ENCODE results near the gene GRIN1. TPM values are rescaled to one million over a fixed set of nuclear protein-coding genes. Genes with fewer than 3 reads are reported as not detected.

The GRIN1 gene
- polyA plus RNA-seq, 3 donors, result 0.36 TPM; not detected in 2

GRCh38 chr9:137163805-137164204 lies 24.9 kb downstream of the GRIN1 start:
- DNase-seq, result no peak

DNA sequence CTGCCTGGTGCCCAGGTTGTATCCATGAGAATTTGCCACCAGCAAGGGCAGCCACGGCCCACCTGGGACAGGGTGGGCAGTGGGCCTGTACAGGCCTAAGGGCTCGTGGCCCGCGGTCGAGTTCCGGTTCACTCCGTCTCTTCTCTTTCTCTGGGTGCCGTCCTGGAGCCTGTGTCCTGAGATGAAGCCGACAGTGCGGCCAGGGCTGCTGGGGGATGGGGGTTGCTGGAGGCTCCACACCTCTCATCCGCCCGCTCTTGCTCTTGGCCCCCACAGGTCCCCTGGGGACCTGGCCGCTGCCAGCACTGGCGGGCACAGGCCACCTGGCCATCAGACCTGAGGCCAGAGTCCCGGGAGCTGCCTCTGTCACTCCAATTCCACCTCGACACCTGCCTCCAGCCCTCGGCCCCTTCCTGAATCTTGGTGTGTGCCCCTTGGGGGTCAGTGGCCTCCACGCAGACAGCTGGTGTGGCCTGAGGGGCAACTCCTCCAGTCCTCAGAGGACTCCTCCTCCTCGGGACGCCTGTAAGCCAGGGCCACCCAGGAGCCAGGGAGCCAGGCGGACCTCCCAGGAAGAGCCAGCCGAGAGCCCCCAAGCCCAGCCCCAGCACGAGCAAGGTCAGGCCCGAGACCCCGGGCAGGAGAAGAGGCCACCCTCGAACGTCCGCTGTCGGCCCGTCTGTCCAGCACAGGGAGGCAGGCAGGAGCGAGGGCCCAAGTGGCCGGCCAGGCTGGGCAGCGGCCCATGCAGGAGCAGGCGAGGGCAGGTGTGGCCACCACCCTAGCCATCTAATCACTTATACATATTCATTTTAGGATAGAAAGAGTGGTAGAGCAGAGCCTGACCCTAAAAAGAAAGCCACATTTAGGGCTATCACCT lies 25.7 kb downstream of the GRIN1 start:
- no peak for DNase-seq

DNA sequence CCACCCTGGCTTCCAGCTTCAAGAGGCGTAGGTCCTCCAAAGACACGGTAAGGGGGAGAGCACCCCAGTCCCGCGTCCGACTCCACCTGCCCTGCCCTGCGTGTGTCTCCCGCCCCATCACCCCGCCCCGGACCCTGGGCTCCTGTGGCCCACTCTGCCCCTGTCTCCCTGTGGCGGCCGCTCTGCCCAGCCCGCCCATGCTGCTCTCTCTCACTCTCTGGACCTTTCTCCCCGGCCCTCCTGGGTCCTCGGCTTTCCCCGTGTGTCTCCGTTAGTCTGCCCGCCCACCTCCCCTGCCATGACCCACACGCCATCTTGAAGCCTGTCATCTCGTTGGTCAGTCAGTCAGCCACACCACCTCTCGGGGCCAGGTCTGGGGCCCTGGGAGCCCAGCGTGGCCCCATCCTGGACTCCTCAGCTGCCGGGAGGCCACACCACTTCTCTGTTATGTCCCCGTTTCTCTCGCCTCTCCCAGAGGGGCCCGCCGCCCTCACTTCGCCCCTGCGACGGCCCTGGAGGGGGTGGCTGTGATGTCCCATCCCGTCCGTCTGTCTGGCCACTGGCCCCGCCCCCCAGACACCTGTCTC lies 26.4 kb downstream of the GRIN1 start:
- DNase-seq, result no peak

GRCh38 chr9:137166380-137167229 lies 27.7 kb downstream of the GRIN1 start:
- DNase-seq, result no peak

- DNase-seq, result no peak
Measured at GRCh38 chr9:137167277-137167746, 28.4 kb downstream of the GRIN1 start.

DNA sequence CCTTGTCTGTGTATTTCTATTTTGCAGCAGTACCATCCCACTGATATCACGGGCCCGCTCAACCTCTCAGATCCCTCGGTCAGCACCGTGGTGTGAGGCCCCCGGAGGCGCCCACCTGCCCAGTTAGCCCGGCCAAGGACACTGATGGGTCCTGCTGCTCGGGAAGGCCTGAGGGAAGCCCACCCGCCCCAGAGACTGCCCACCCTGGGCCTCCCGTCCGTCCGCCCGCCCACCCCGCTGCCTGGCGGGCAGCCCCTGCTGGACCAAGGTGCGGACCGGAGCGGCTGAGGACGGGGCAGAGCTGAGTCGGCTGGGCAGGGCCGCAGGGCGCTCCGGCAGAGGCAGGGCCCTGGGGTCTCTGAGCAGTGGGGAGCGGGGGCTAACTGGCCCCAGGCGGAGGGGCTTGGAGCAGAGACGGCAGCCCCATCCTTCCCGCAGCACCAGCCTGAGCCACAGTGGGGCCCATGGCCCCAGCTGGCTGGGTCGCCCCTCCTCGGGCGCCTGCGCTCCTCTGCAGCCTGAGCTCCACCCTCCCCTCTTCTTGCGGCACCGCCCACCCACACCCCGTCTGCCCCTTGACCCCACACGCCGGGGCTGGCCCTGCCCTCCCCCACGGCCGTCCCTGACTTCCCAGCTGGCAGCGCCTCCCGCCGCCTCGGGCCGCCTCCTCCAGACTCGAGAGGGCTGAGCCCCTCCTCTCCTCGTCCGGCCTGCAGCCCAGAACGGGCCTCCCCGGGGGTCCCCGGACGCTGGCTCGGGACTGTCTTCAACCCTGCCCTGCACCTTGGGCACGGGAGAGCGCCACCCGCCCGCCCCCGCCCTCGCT lies 29.0 kb downstream of the GRIN1 start:
- no peak for DNase-seq

DNA sequence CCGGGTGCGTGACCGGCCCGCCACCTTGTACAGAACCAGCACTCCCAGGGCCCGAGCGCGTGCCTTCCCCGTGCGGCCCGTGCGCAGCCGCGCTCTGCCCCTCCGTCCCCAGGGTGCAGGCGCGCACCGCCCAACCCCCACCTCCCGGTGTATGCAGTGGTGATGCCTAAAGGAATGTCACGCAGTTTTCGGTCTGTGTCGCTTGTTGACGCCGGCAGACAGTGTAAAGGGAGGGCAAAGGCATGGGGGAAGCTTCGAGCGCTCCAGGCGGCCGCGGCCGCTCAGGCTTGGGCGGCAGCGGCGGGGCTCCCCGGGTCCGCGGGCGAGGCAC lies 29.6 kb downstream of the GRIN1 start:
- DNase-seq, result no peak

GRCh38 chr9:137168904-137169856 lies 30.2 kb downstream of the GRIN1 start:
- DNase-seq, result peak; percentile 42

- DNase-seq, result no peak
Measured at GRCh38 chr9:137169896-137170358, 31.0 kb downstream of the GRIN1 start, which contains the start of gene LRRC26. Gene LRRC26, minus strand, starts transcription at chr9:137170051. Its CDS starts 108 bp downstream, at chr9:137169943.

GRCh38 chr9:137170486-137171148 lies 31.7 kb downstream of the GRIN1 start:
- DNase-seq, result no peak

GRCh38 chr9:137171149-137171900 lies 32.4 kb downstream of the GRIN1 start:
- no peak for DNase-seq

GRCh38 chr9:137172901-137173795 lies 34.2 kb downstream of the GRIN1 start:
- no peak for DNase-seq

DNA sequence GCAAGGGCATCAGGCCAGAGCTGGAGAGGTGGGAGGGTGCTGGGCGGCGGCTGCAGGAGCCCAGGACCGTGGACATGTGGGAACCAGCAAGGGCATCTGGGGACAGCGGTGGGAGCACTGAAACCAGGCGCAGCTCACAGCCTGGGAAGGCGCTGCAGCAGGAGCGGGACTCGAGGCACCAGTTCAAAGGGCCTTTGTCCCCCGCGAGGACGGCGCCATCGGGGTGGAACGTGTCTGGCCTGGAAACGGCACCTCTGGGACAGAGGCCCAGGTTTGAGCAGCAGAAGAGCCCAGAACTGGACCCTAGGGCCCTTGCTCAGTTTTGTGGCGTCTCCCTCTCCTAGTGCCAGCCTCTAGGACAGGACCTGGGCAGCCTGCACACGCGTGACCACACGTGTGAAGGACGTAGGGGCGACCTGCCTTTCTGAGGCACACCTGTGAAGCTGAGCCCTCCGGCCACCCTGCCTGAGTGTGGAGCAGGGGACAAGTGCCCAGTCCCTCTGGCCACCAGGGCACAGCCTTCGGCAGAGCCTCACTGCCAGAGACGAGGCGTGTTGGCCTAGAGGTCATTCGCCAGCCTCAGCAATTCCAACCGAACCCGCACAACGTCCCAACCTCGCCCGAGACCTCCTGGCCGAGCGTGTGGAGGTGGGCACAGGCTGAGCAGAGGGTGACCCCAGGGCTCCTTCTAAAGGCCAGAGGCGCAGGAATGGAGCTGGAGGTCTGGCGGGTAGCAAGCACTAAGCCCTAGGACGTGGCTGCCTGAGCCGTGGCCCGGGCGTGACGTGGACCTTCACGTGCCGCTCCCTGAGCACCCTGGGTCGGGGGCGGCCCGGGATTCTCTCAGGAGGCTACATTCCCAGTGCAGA lies 35.1 kb downstream of the GRIN1 start:
- DNase-seq, result no peak

GRCh38 chr9:137174722-137175293 lies 35.9 kb downstream of the GRIN1 start:
- no peak for DNase-seq

- no peak for DNase-seq
Measured at GRCh38 chr9:137175345-137175961, 36.5 kb downstream of the GRIN1 start.

Data from renal pelvis (tissue), 4 donors.